OCI-LY7 (cell line): ENCODE data around the gene PLCXD3.

Source experiments
- CTCF ChIP-seq: fragments of 200-600 bp; sonication (generic); conservative IDR thresholded peaks from 2 replicates; pipeline ENCODE4 v1.5.1; 2014; ENCODE audit warnings: mild to moderate bottlenecking, antibody characterized with exemption, low read length, moderate library complexity, mixed read lengths
- EZH2phosphoT487 ChIP-seq: fragments of 200-600 bp; sonication (generic); IDR thresholded peaks from 2 replicates; pipeline ENCODE4 v1.6.1; 2018; ENCODE audit warnings: low read depth, borderline replicate concordance, mild to moderate bottlenecking, mixed run types, antibody characterized with exemption, low read length, moderate library complexity, mixed read lengths

GRCh38 chr5:41537581-41537980 is 27.2 kb upstream of the PLCXD3 start:
- TF ChIP-seq CTCF (no peak), EZH2phosphoT487 (no peak)
